SK-N-SH (cell line): ENCODE measurements around the gene P2RX2.

Experiments
- CTCF ChIP-seq: fragments of 200-600 bp; sonication (generic); IDR thresholded peaks from 2 replicates; pipeline ENCODE4 v1.6.1; 2017; ENCODE audit warnings: antibody characterized with exemption, mild to moderate bottlenecking, moderate library complexity
- EP300 ChIP-seq, 2 experiments: IDR thresholded peaks; 2 replicates each; pipeline versions ENCODE4 v1.4.0 to v1.6.1; 2012; ENCODE audit warnings: borderline replicate concordance in 1 of 2, low read depth in 1 of 2, low read length in 1 of 2
- EZH2phosphoT487 ChIP-seq: fragments of 200-600 bp; sonication (generic); IDR thresholded peaks from 2 replicates; pipeline ENCODE4 v1.6.1; 2017; ENCODE audit warnings: low read depth, mixed run types, mild to moderate bottlenecking, antibody characterized with exemption, moderate library complexity, borderline replicate concordance
- MXI1 ChIP-seq: IDR thresholded peaks from 2 replicates; pipeline ENCODE4 v1.6.1; 2012; ENCODE audit warnings: mild to moderate bottlenecking, low read depth, low read length, improper control_type of control experiment
- POLR2AphosphoS5 ChIP-seq: IDR thresholded peaks from 2 replicates; pipeline ENCODE4 v1.6.1; 2012; ENCODE audit warnings: low read depth, low read length
- RCOR1 ChIP-seq: fragments of 150-350 bp; IDR thresholded peaks from 2 replicates; pipeline ENCODE4 v1.6.1; 2017; ENCODE audit warnings: antibody characterized with exemption, low read length
- SIN3A ChIP-seq: IDR thresholded peaks from 2 replicates; pipeline ENCODE4 v1.6.1; 2012; ENCODE audit warnings: low read depth, mild to moderate bottlenecking, low read length, moderate library complexity, borderline replicate concordance
- TF ChIP-seq, protein P1 (sequence below): IDR thresholded peaks from 2 replicates; pipeline ENCODE4 v1.4.0; 2012; ENCODE audit warnings: low read depth

DNA sequence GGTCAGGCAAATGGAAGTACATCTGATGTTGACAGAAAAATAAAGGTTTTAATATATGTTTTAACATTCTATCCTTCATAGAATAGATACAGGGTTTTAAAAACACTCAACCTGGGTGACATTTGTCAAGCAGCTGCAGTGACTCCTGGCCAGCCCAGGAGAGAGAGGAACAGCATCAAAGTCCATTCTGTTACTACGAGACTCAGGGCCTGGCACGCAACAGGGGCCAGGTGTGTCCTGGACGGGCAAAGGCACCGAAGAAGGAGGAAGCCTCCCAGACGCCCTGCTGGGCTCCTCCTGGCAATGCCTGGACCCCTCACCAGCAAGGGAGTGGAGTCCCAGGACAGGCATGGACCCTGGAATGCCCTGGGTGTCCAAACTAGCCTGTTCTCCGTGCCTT lies 30.3 kb upstream of the P2RX2 start:
- TF ChIP-seq, protein P1, sequence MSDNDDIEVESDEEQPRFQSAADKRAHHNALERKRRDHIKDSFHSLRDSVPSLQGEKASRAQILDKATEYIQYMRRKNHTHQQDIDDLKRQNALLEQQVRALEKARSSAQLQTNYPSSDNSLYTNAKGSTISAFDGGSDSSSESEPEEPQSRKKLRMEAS, result no peak
- TF ChIP-seq POLR2AphosphoS5 (no peak), RCOR1 (no peak), CTCF (no peak), EP300 (IDR thresholded peaks at IDR 0.05; ENCODE audit: borderline replicate concordance in 1 of 2, low read depth in 1 of 2, low read length in 1 of 2) (no peak), SIN3A (no peak), MXI1 (no peak), EZH2phosphoT487 (no peak)
